ENCODE results near the gene NXPE2.

NXPE2 gene

GRCh38 chr11:114746013-114746412, 67.7 kb downstream of the NXPE2 start:
- DNase-seq, result no peak
